BJ (cell line): ENCODE results near the gene GGT7. TPM values are rescaled to one million over a fixed set of nuclear protein-coding genes. Genes with fewer than 3 reads are reported as not detected.

Experiments used
- CTCF ChIA-PET: fragments of 350-600 bp; formaldehyde crosslinking; extraction: SDS; loops from one replicate; lab custom pipeline; 2021; ENCODE audit warnings: antibody characterized with exemption, inconsistent platforms; lab: Yijun Ruan, JAX
- POLR2A ChIA-PET: fragments of 300-600 bp; sonication (Branson Sonifier 250); formaldehyde crosslinking; extraction: SDS; loops from one replicate; lab custom pipeline; 2021; ENCODE audit warnings: antibody characterized with exemption; lab: Charles Lee
- DNase-seq: peaks from one replicate; pipeline ENCODE4 v3.0.0-alpha.2; 2011; ENCODE audit warnings: low read depth
- H3K27me3 ChIP-seq: 2 replicates; pipeline ENCODE4 v1.6.0; 2011; ENCODE audit warnings: low read length; ENCODE audit not compliant: control insufficient read depth, insufficient read depth
- H3K36me3 ChIP-seq: 2 replicates; pipeline ENCODE4 v1.5.1; 2011; ENCODE audit warnings: low read length; ENCODE audit not compliant: control insufficient read depth, insufficient read depth
- H3K4me3 ChIP-seq: 2 replicates; pipeline ENCODE4 v1.5.1; 2011; ENCODE audit warnings: low read depth, mild to moderate bottlenecking, control low read depth, low read length
- CTCF ChIP-seq: IDR thresholded peaks from 2 replicates; pipeline ENCODE4 v1.5.1; 2011; ENCODE audit warnings: low read depth, mild to moderate bottlenecking, control low read depth, inconsistent platforms, low read length, moderate library complexity; ENCODE audit not compliant: insufficient read depth
- polyA minus RNA-seq: library from RNA; depleted of rRNA, polyadenylated mRNA; stranded (reverse); fragments of >200 nt; gene quantifications from 2 replicates; pipeline ENCODE4 v1.2.3, GENCODE V29; 2011; rRNA and poly(A)+ RNA removed
- polyA plus RNA-seq: library from polyadenylated mRNA; depleted of rRNA; stranded (reverse); fragments of >200 nt; gene quantifications from 2 replicates; pipeline ENCODE4 v1.2.3, GENCODE V29; 2011; rRNA removed

Gene GGT7
- polyA plus RNA-seq = 16.4 and 28.6 TPM in 2 replicates
- 10.5 and 15.9 TPM in 2 replicates for polyA minus RNA-seq

GRCh38 chr20:34872622-34873224, at the start of gene GGT7:
GGT7 (minus strand) TSS chr20:34872856; CDS start chr20:34872815, 41 bp downstream.
- H3K4me3 ChIP-seq = peak within 1 kb of the TSS; percentile 81
- TF ChIP-seq CTCF = peak; percentile 72
- POLR2A ChIA-PET = no interaction called here
- CTCF ChIA-PET = interaction anchor here (0.6 to 5.1 kb wide), 26 partner anchors 8 to 471 kb away, joined by 3 to 61 read pairs (median 5); partner anchors contain the start of genes GSS, MYH7B and TRPC4AP
- H3K27me3 ChIP-seq = no peaks in the 10 kb centered on the region
- H3K36me3 ChIP-seq = no peaks in the 10 kb centered on the region
- DNase-seq = no peak

GRCh38 chr20:34921436-34921835, 48.8 kb upstream of the GGT7 start:
- ChIA-PET POLR2A (no interaction called here), CTCF (no interaction called here)
- Histone ChIP-seq H3K4me3 (no peak overlapping the region), H3K36me3 (peaks cover 6% of the 10 kb centered on the region), H3K27me3 (no peaks in the 10 kb centered on the region)
- TF ChIP-seq CTCF = no peak
- DNase-seq = no peak

GRCh38 chr20:34920055-34920454, 47.4 kb upstream of the GGT7 start:
- CTCF ChIA-PET = interaction anchor here (2.0 kb wide), 1 partner anchor 13 kb away, joined by 5 read pairs; no protein-coding TSS in a partner anchor
- H3K36me3 ChIP-seq = peaks cover 2% of the 10 kb centered on the region
- POLR2A ChIA-PET = no interaction called here
- no peak for DNase-seq
- H3K27me3 ChIP-seq = no peaks in the 10 kb centered on the region
- H3K4me3 ChIP-seq = no peak overlapping the region
- no peak for TF ChIP-seq CTCF

GRCh38 chr20:34916774-34917354, 44.2 kb upstream of the GGT7 start:
- POLR2A ChIA-PET = no interaction called here
- TF ChIP-seq CTCF = no peak
- DNase-seq = no peak
- Histone ChIP-seq H3K36me3 (peaks cover 4% of the 10 kb centered on the region), H3K27me3 (no peaks in the 10 kb centered on the region), H3K4me3 (no peak overlapping the region)
- CTCF ChIA-PET = no interaction called here

- H3K4me3 ChIP-seq = no peak overlapping the region
- no peak for TF ChIP-seq CTCF
- CTCF ChIA-PET = no interaction called here
- no peak for DNase-seq
- no peaks in the 10 kb centered on the region for H3K27me3 ChIP-seq
- H3K36me3 ChIP-seq = peaks cover 3% of the 10 kb centered on the region
- POLR2A ChIA-PET = no interaction called here
Measured at GRCh38 chr20:34915749-34916455, 43.2 kb upstream of the GGT7 start.
